Upper lobe of left lung (tissue), 6 donors: ENCODE results near the gene CAMTA2. TPM values are rescaled to one million over a fixed set of nuclear protein-coding genes. Genes with fewer than 3 reads are reported as not detected.

ENCODE experiments used
- ATAC-seq, 2 donors: fragments of 200-7000 bp; cut with Tn5 transposase; one replicate each; pipeline ENCODE4 v1.9.1; 2022; ENCODE audit warnings: mild to moderate bottlenecking in 2 of 2, moderate library complexity in 2 of 2; ENCODE audit not compliant: low FRiP score in 2 of 2
- DNase-seq, 2 donors: peaks; one replicate each; pipeline ENCODE4 v3.0.0-alpha.2; 2019 to 2020
- H3K27ac ChIP-seq, 4 donors: fragments of 200-600 bp; sonication (generic); one replicate each; pipeline ENCODE4 v1.5.1; 2016 to 2019
- H3K27me3 ChIP-seq, 4 donors: fragments of 200-600 bp; sonication (generic); one replicate each; pipeline ENCODE4 v1.5.1; 2017 to 2019
- H3K36me3 ChIP-seq, 4 donors: fragments of 200-600 bp; sonication (generic); one replicate each; pipeline ENCODE4 v1.5.1; 2016 to 2019
- H3K4me1 ChIP-seq, 4 donors: fragments of 200-600 bp; sonication (generic); one replicate each; pipeline ENCODE4 v1.5.1; 2018 to 2019
- H3K4me3 ChIP-seq, 4 donors: fragments of 200-600 bp; sonication (generic); one replicate each; pipeline ENCODE4 v1.5.1; 2017 to 2019; ENCODE audit warnings: mild to moderate bottlenecking in 2 of 4, moderate library complexity in 1 of 4
- H3K9me3 ChIP-seq, 4 donors: fragments of 200-600 bp; sonication (generic); one replicate each; pipeline ENCODE4 v1.5.1; 2018 to 2019
- CTCF ChIP-seq, 6 experiments: fragments of 450-650 bp in 4 of 6; fragments of 200-600 bp in 2 of 6; sonication (generic) in 2 of 6; IDR thresholded peaks; one replicate each; pipeline ENCODE4 v1.5.1; 2016 to 2019; ENCODE audit warnings: antibody characterized with exemption in 6 of 6
- EP300 ChIP-seq, 4 donors: sonication (generic); formaldehyde crosslinking; IDR thresholded peaks; one replicate each; pipeline ENCODE4 v1.5.1; 2017; ENCODE audit warnings: antibody characterized with exemption in 4 of 4, control low read depth in 2 of 4
- POLR2A ChIP-seq, 4 donors: fragments of 450-650 bp; IDR thresholded peaks; one replicate each; pipeline ENCODE4 v1.5.1; 2016 to 2017; ENCODE audit warnings: antibody characterized with exemption in 4 of 4, mild to moderate bottlenecking in 2 of 4
- POLR2AphosphoS5 ChIP-seq, 2 donors: sonication (generic); formaldehyde crosslinking; IDR thresholded peaks; one replicate each; pipeline ENCODE4 v1.5.1; 2017; ENCODE audit warnings: antibody characterized with exemption in 2 of 2
- WGBS, 2 donors: methylation state at CpG; one replicate each; pipeline ENCODE4 v1.1.5; 2017 to 2018; 5-methylcytosine and 5-hydroxymethylcytosine counted together
- small RNA-seq, 4 donors: library from RNA; depleted of rRNA; stranded (forward); fragments of <200 nt; gene quantifications; one replicate each; pipeline ENCODE3, GENCODE V24; 2016
- total RNA-seq, 6 donors: library from RNA; depleted of rRNA in 4 of 6; stranded (reverse); fragments of >200 nt in 4 of 6; gene quantifications; one replicate each; pipeline versions ENCODE4 v1.1.0 to v1.2.1, GENCODE V29; 2016 to 2021
- donor health status: DM: no; HTN: no; CAD: no; lungs with moderate emphysema.
- donor health status: DM: no; HTN: yes; CAD: no; lungs with severe emphysema.

The CAMTA2 gene
- total RNA-seq, 6 donors from 2014 or later = 27.1 to 162 (median 50.8) TPM

GRCh38 chr17:4920351-4921048 lies 67.0 kb downstream of the CAMTA2 start:
- 74 to 79% methylated on average over 9 to 10 of the region's 10 CpGs for WGBS, 2 donors
- Histone ChIP-seq H3K27me3 (no peaks in the 10 kb centered on the region), H3K36me3 (no peaks in the 10 kb centered on the region), H3K4me3 (no peak overlapping the region), H3K27ac (no peak overlapping the region), H3K4me1 (peaks cover 0 to 10% (median 3%) of the 10 kb centered on the region in 4 donors), H3K9me3 (no peaks in the 10 kb centered on the region)
- TF ChIP-seq POLR2AphosphoS5 (IDR thresholded peaks at IDR 0.05) = no peak
- DNase-seq (peak in 1 of 2 donors; percentile 64), ATAC-seq (peak; percentile 78 to 85)

GRCh38 chr17:4919511-4920047 lies 67.9 kb downstream of the CAMTA2 start:
- Histone ChIP-seq H3K4me1 (peaks cover 0 to 10% (median 3%) of the 10 kb centered on the region in 4 donors), H3K27ac (no peak overlapping the region), H3K27me3 (no peaks in the 10 kb centered on the region), H3K36me3 (no peaks in the 10 kb centered on the region), H3K4me3 (no peak overlapping the region), H3K9me3 (no peaks in the 10 kb centered on the region)
- TF ChIP-seq POLR2AphosphoS5 (IDR thresholded peaks at IDR 0.05) (no peak), CTCF (IDR thresholded peaks at IDR 0.05) (no peak), POLR2A (IDR thresholded peaks at IDR 0.05) (no peak), EP300 (IDR thresholded peaks at IDR 0.05) (no peak)
- no peak for DNase-seq
- ATAC-seq = no peak
- 59 to 63% methylated on average over 8 of the region's 8 CpGs for WGBS, 2 donors

Small RNA genes within 50 kb of the gene (small RNA-seq; reads per million reads assigned to genes)
- gene MIR6864 = 0 to 0.06 (median 0) reads per million in 4 donors
- gene MIR6865 = 0 reads per million in 4 donors

Other genes starting within 250 kb of the CAMTA2 start
- gene ZMYND15, start 247.8 kb downstream of the CAMTA2 start, total RNA-seq = 10 to 100 TPM in 4 of 6 donors, 1 to 10 TPM in 2; 3.5 to 22.8 (median 11.9) TPM
- gene CXCL16, start 247.7 kb downstream of the CAMTA2 start, total RNA-seq = 100 to 1,000 TPM in 3 of 6 donors, 10 to 100 TPM in 3; 62.9 to 281 (median 122) TPM
- not detected for gene TM4SF5, start 215.8 kb downstream of the CAMTA2 start, total RNA-seq
- gene VMO1, start 201.3 kb downstream of the CAMTA2 start, total RNA-seq = 10 to 100 TPM in 4 of 6 donors, 1 to 10 TPM in 1, not detected in 1; 3.1 to 28.8 (median 13.4) TPM
- under 1 TPM in 2 of 6 donors, not detected in 4; 0.24 to 0.97 TPM for gene GLTPD2, start 198.7 kb downstream of the CAMTA2 start, total RNA-seq
- gene PSMB6, start 191.5 kb downstream of the CAMTA2 start, total RNA-seq = 100 to 1,000 TPM in 4 of 6 donors, 10 to 100 TPM in 2; 44.0 to 149 (median 110) TPM
- gene PLD2, start 180.5 kb downstream of the CAMTA2 start, total RNA-seq = 10 to 100 TPM; 15.0 to 51.3 (median 37.6) TPM
- 100 to 1,000 TPM in 4 of 6 donors, 10 to 100 TPM in 2; 52.3 to 311 (median 136) TPM for gene MINK1, start 154.3 kb downstream of the CAMTA2 start, total RNA-seq
- 1 to 10 TPM; 2.6 to 6.3 (median 3.4) TPM for gene C17orf107, start 88.1 kb downstream of the CAMTA2 start, total RNA-seq
- 1 to 10 TPM in 3 of 6 donors, under 1 TPM in 1, not detected in 2; 0.61 to 1.7 (median 1.2) TPM for gene CHRNE, start 84.6 kb downstream of the CAMTA2 start, total RNA-seq
- gene GP1BA, start 55.4 kb downstream of the CAMTA2 start, total RNA-seq = 1 to 10 TPM in 1 of 6 donors, under 1 TPM in 4, not detected in 1; 0.23 to 1.4 (median 0.59) TPM
- 10 to 100 TPM; 37.5 to 69.2 (median 47.9) TPM for gene SLC25A11, start 47.6 kb downstream of the CAMTA2 start, total RNA-seq
- gene RNF167, start 47.4 kb downstream of the CAMTA2 start, total RNA-seq = 100 to 1,000 TPM in 2 of 6 donors, 10 to 100 TPM in 4; 41.9 to 130 (median 72.9) TPM
- 100 to 1,000 TPM; 403 to 814 (median 641) TPM for gene PFN1, start 39.1 kb downstream of the CAMTA2 start, total RNA-seq
- gene ENO3, start 36.6 kb downstream of the CAMTA2 start, total RNA-seq = 10 to 100 TPM in 3 of 6 donors, 1 to 10 TPM in 3; 4.3 to 49.2 (median 10.6) TPM
- 10 to 100 TPM; 48.2 to 66.4 (median 63.8) TPM for gene SPAG7, start 19.9 kb downstream of the CAMTA2 start, total RNA-seq
- 10 to 100 TPM in 1 of 6 donors, 1 to 10 TPM in 5; 1.4 to 32.5 (median 3.1) TPM for gene INCA1, start 9.8 kb upstream of the CAMTA2 start, total RNA-seq
- 100 to 1,000 TPM; 130 to 270 (median 206) TPM for gene KIF1C, start 10.3 kb upstream of the CAMTA2 start, total RNA-seq
- 1 to 10 TPM in 2 of 6 donors, under 1 TPM in 4; 0.15 to 4.0 (median 0.82) TPM for gene SLC52A1, start 47.8 kb upstream of the CAMTA2 start, total RNA-seq
- gene ZFP3, start 90.8 kb upstream of the CAMTA2 start, total RNA-seq = 1 to 10 TPM in 5 of 6 donors, under 1 TPM in 1; 0.89 to 9.7 (median 5.3) TPM
- 10 to 100 TPM in 2 of 6 donors, 1 to 10 TPM in 4; 5.5 to 27.2 (median 9.4) TPM for gene ZNF232, start 124.2 kb upstream of the CAMTA2 start, total RNA-seq
- gene USP6, start 128.4 kb upstream of the CAMTA2 start, total RNA-seq = 1 to 10 TPM in 1 of 6 donors, under 1 TPM in 4, not detected in 1; 0.15 to 8.4 (median 0.29) TPM
- gene ZNF594, start 204.2 kb upstream of the CAMTA2 start, total RNA-seq = 10 to 100 TPM in 3 of 6 donors, 1 to 10 TPM in 3; 4.9 to 29.3 (median 10.4) TPM
- 10 to 100 TPM in 3 of 6 donors, 1 to 10 TPM in 3; 6.3 to 30.6 (median 10.7) TPM for gene SCIMP, start 247.2 kb upstream of the CAMTA2 start, total RNA-seq